Skeletal muscle tissue (tissue), 4 donors: Measurements from ENCODE around the gene AFDN. TPM values are rescaled to one million over a fixed set of nuclear protein-coding genes. Genes with fewer than 3 reads are reported as not detected.

ENCODE experiments used
- H3K27ac ChIP-seq: one replicate; pipeline ENCODE4 v1.7.0; 2013; ENCODE audit warnings: mild to moderate bottlenecking, low read depth, low read length, inconsistent platforms
- H3K27me3 ChIP-seq, 3 donors: one replicate each; pipeline ENCODE4 v1.7.0; 2013; ENCODE audit warnings: low read length in 3 of 3; ENCODE audit not compliant: control insufficient read depth in 3 of 3, insufficient read depth in 3 of 3
- H3K36me3 ChIP-seq, 3 donors: one replicate each; pipeline ENCODE4 v1.7.0; 2013; ENCODE audit warnings: low read length in 3 of 3; ENCODE audit not compliant: control insufficient read depth in 3 of 3, insufficient read depth in 3 of 3
- H3K4me1 ChIP-seq, 3 donors: one replicate each; pipeline ENCODE4 v1.7.0; 2013; ENCODE audit warnings: low read length in 3 of 3, mild to moderate bottlenecking in 3 of 3; ENCODE audit not compliant: control insufficient read depth in 3 of 3, insufficient read depth in 3 of 3
- H3K4me3 ChIP-seq, 3 donors: one replicate each; pipeline ENCODE4 v1.7.0; 2013; ENCODE audit warnings: low read length in 3 of 3
- H3K9ac ChIP-seq, 3 donors: one replicate each; pipeline ENCODE4 v1.7.0; 2013; ENCODE audit warnings: low read length in 3 of 3, mild to moderate bottlenecking in 3 of 3, moderate library complexity in 2 of 3, low read depth in 1 of 3
- H3K9me3 ChIP-seq, 3 donors: one replicate each; pipeline ENCODE4 v1.7.0; 2013; ENCODE audit warnings: low read length in 3 of 3; ENCODE audit not compliant: control insufficient read depth in 3 of 3
- total RNA-seq: library from RNA; depleted of rRNA; stranded (reverse); fragments of >200 nt; gene quantifications from one replicate; pipeline ENCODE4 v1.2.3, GENCODE V29; 2014
- donor health status: Osteomylitis.

AFDN gene
- total RNA-seq, 1 donor from 2014 or later: 40.7 TPM

DNA sequence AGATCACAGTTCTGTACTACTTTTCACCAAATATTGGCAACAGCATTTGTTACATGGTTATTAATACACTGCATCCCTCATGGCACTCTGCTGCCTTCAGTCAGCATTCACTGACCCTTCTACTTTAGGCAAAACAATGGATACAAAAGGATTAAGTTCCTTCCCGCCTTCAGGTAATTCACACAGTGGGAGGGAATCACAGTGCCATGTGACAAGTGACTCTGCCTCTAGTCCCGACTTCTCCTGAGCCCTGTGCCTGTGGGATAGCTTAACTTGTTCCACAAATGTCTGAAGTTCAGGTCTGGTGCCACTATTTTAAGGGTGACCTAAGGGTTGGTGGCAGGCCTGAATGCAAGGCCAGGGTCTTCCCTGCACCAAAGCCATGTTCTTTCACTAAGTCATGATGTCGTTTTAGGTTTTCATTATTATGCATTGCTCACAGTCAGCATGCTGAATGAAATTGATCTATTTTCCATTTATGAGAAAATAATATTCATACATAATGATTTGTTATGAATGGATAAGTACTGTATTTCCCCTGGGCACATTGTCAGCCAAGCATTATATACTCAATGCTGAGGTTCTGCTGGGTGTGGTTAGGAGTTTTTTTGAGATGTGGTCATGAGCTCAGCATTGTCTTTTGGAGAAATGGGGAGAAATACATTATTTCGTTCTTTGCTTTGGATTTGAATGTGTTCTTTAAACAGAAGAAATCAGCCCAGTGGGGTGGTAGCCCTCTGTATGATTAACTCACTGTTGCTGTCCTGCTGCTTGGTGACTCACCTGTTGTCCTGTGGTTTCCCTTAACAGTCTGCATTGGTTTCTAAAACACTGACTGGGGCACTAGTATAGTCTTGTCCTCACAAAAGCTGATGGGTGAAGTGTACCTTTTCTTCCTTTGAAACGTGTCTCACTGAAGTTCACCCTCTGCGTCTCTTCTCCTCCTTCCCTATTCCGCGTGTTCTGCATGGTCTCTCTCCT, 66.4 kb downstream of the AFDN start:
- H3K9me3 ChIP-seq: no peaks in the 10 kb centered on the region
- peaks cover 8 to 11% (median 9%) of the 10 kb centered on the region in 3 donors for H3K36me3 ChIP-seq
- H3K4me3 ChIP-seq: no peak overlapping the region
- H3K4me1 ChIP-seq: no peaks in the 10 kb centered on the region
- H3K27me3 ChIP-seq: no peaks in the 10 kb centered on the region
- no peak overlapping the region for H3K27ac ChIP-seq
- no peak overlapping the region for H3K9ac ChIP-seq

- H3K27ac ChIP-seq: no peak overlapping the region
- H3K4me3 ChIP-seq: no peak overlapping the region
- no peak overlapping the region for H3K9ac ChIP-seq
- H3K4me1 ChIP-seq: no peaks in the 10 kb centered on the region
- no peaks in the 10 kb centered on the region for H3K27me3 ChIP-seq
- no peaks in the 10 kb centered on the region for H3K9me3 ChIP-seq
- H3K36me3 ChIP-seq: peaks cover 6 to 11% (median 8%) of the 10 kb centered on the region in 3 donors
These were observed 68.3 kb downstream of the AFDN start for GRCh38 chr6:167894965-167895364.

DNA sequence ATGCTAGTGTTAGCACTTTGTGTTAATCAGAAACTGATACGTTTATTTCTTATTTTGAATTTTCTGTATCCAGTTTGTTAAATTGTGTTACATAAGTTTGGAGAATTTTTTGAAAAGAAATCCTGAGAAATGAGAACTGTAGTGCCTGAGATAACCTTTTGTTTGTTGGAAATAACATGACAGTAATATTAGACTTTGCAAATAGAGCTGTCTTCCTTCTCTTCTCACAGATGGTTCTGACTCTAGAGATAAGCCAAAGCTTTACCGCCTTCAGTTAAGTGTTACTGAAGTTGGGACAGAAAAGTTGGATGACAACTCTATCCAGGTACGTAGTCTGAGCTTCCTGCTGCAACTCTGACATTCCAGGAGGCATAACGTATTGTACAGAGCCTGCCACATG, 69.9 kb downstream of the AFDN start:
- H3K27ac ChIP-seq: no peak overlapping the region
- H3K4me1 ChIP-seq: no peaks in the 10 kb centered on the region
- no peak overlapping the region for H3K4me3 ChIP-seq
- no peaks in the 10 kb centered on the region for H3K27me3 ChIP-seq
- H3K9ac ChIP-seq: no peak overlapping the region
- H3K36me3 ChIP-seq: peaks cover 2 to 9% (median 3%) of the 10 kb centered on the region in 3 donors
- H3K9me3 ChIP-seq: no peaks in the 10 kb centered on the region

DNA sequence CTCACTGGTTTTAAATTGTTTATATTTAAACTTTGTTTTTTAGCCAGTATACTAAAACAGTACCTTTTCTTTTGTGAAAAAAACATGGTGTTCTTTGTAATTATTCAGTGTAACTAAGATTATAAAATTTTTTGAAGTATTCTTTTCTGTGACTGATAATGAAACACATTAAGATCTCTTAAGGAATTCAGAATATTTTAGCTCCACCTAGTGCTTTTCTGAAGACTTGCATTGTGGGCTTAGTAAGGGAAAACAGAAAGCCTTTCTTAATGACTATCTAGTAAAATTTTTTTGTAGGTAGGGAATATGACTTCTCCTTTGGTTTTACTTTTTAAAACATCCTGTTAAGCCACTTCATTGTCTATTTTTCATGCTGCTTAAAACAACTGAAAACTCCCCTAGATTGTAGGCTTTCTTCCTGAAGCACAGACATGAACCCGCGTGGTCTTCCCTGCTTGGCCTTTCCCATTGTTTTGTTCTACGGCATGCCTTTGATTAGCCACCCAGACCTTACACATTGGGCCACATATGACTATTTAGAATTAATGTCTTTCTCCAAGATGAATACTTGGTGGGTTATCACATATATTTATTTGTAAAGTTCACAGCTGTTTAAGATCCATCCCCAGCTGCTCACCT, 72.1 kb downstream of the AFDN start:
- Histone ChIP-seq H3K36me3 (peaks cover 8 to 16% (median 9%) of the 10 kb centered on the region in 3 donors), H3K27ac (no peak overlapping the region), H3K4me3 (no peak overlapping the region), H3K27me3 (no peaks in the 10 kb centered on the region), H3K9ac (no peak overlapping the region), H3K9me3 (no peaks in the 10 kb centered on the region), H3K4me1 (no peaks in the 10 kb centered on the region)

GRCh38 chr6:167904791-167905190, 78.1 kb downstream of the AFDN start:
- no peak overlapping the region for H3K4me3 ChIP-seq
- H3K27me3 ChIP-seq: no peaks in the 10 kb centered on the region
- H3K4me1 ChIP-seq: peaks cover 0 to 5% (median 3%) of the 10 kb centered on the region in 3 donors
- H3K9ac ChIP-seq: no peak overlapping the region
- H3K36me3 ChIP-seq: peaks cover 10 to 21% (median 18%) of the 10 kb centered on the region in 3 donors
- H3K27ac ChIP-seq: no peak overlapping the region
- H3K9me3 ChIP-seq: no peaks in the 10 kb centered on the region

GRCh38 chr6:167906899-167907298, 80.2 kb downstream of the AFDN start:
- Histone ChIP-seq H3K27ac (no peak overlapping the region), H3K27me3 (no peaks in the 10 kb centered on the region), H3K9me3 (no peaks in the 10 kb centered on the region), H3K4me1 (peaks cover 0 to 5% (median 3%) of the 10 kb centered on the region in 3 donors), H3K9ac (peak overlapping the region in 1 of 3 donors; percentile 27), H3K36me3 (peaks cover 12 to 19% (median 18%) of the 10 kb centered on the region in 3 donors), H3K4me3 (peak overlapping the region in 1 of 3 donors; percentile 15)

- no peaks in the 10 kb centered on the region for H3K27me3 ChIP-seq
- H3K9me3 ChIP-seq: no peaks in the 10 kb centered on the region
- H3K36me3 ChIP-seq: peaks cover 12 to 16% (median 14%) of the 10 kb centered on the region in 3 donors
- H3K4me1 ChIP-seq: peaks cover 0 to 5% (median 3%) of the 10 kb centered on the region in 3 donors
- no peak overlapping the region for H3K9ac ChIP-seq
- no peak overlapping the region for H3K4me3 ChIP-seq
- H3K27ac ChIP-seq: no peak overlapping the region
These were observed 81.3 kb downstream of the AFDN start for GRCh38 chr6:167907837-167908681.

DNA sequence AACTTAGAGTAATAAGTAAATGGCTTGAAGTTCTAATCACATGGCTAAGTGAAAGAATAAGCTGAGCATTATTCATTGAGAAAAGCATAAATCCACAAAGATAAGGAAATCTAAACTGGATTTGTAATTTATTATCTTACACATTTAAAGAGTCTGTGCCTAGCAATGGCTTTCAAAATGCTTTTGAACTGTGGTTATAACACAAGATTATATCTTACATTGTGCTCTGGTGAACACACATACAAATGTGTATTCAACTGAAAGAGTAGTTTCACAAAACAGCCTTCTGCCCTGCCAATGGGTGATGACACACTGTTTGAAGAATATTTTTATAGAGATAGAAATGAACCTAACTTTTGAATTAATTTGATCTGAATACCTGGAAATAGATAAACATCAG, 83.3 kb downstream of the AFDN start:
- Histone ChIP-seq H3K4me3 (no peak overlapping the region), H3K9ac (no peak overlapping the region), H3K4me1 (peaks cover 0 to 5% (median 3%) of the 10 kb centered on the region in 3 donors), H3K27ac (no peak overlapping the region), H3K9me3 (no peaks in the 10 kb centered on the region), H3K36me3 (peaks cover 4 to 17% (median 13%) of the 10 kb centered on the region in 3 donors), H3K27me3 (no peaks in the 10 kb centered on the region)

- Histone ChIP-seq H3K27ac (no peak overlapping the region), H3K4me1 (peaks cover 0 to 5% (median 3%) of the 10 kb centered on the region in 3 donors), H3K27me3 (no peaks in the 10 kb centered on the region), H3K4me3 (no peak overlapping the region), H3K9ac (no peak overlapping the region), H3K36me3 (peaks cover 10 to 20% (median 14%) of the 10 kb centered on the region in 3 donors), H3K9me3 (no peaks in the 10 kb centered on the region)
These were observed 83.9 kb downstream of the AFDN start for GRCh38 chr6:167910652-167911051.
